ENCODE data around the gene POLR1A.
A peak's percentile ranks its signal among the peaks of the same experiment; 100 is the strongest.

The POLR1A gene

GRCh38 chr2:86064006-86064405 lies 41.7 kb downstream of the POLR1A start:
- no peak for DNase-seq (ENCODE audit: low spot score)

- DNase-seq (ENCODE audit: low spot score): no peak
Measured at GRCh38 chr2:86062043-86062442, 43.6 kb downstream of the POLR1A start.

DNA sequence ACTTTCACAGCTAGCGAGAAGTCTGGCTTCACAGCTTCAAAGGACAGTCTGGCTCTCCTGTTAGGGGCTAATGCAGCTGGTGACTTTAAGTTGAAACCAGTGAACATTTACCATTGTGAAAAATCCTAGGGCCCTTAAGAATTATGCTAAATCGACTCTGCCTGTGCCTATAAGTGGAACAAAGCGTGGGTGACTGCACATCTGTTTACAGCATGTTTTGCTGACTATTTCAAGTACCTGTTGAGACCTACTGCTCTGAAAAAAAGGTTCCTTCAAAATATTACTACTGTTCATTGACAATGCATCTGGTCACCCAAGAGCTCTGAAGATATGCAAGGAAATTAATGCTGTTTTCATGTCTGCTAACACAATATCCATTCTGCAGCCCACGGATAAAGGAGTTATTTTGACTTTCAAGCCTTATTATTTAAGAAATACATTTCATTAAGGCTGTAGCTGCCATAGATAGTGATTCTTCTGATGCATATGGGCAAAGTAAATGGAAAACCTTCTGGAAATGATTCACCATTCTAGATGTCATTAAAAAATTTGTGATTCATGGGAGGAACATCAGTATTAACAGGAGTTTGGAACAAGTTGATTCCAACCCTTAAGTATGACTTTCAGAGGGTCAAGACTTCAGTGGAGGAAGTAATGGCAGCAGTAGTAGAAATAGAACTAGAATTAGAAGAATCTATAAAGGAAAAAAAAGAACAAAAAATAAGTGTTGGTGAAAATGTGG lies 48.9 kb downstream of the POLR1A start:
- DNase-seq (ENCODE audit: low spot score): no peak

DNA sequence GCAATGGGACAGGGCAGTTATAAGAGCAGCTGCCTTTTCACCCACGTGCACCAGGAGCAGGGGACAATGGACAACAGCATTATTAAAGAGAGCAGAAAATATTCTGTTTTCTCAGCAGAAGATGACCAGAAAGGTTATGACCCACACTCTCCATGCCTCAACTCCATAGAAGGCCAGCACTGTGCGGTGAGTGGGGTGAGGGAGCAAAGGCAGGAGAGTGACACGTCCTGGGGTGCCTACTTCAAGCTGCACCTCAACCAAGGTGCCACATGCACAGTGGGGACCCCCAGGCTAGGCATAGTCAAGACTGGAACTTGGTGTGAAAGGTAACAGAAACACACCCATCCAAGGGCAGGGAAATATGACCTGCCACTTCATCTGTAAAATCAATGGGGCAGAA lies 50.4 kb downstream of the POLR1A start:
- no peak for DNase-seq (ENCODE audit: low spot score)

- no peak for DNase-seq (ENCODE audit: low spot score)
Measured at GRCh38 chr2:86054535-86055082, 51.1 kb downstream of the POLR1A start.

- DNase-seq (ENCODE audit: low spot score): no peak
Measured at GRCh38 chr2:86053166-86053565, 52.5 kb downstream of the POLR1A start.

DNA sequence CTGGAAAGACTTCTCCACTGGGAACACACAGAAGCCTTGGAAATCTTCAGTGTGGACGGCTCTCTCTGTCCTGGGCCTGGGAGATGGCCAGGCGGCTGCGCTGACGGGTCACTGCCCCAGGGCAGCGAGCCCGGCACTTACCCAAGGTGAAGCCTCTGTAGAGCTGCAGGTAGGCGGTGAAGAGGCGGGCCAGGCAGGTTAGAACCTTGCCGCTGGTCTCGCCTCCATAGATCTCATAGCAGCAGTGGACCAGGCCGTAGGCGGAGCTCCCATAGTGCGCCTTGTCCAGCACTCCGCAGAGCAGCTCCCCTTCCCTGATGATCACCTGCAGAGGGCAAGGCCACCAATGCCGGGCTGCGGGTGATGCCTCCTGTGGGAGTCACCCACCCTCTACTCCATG lies 53.0 kb downstream of the POLR1A start:
- DNase-seq (ENCODE audit: low spot score): no peak

DNA sequence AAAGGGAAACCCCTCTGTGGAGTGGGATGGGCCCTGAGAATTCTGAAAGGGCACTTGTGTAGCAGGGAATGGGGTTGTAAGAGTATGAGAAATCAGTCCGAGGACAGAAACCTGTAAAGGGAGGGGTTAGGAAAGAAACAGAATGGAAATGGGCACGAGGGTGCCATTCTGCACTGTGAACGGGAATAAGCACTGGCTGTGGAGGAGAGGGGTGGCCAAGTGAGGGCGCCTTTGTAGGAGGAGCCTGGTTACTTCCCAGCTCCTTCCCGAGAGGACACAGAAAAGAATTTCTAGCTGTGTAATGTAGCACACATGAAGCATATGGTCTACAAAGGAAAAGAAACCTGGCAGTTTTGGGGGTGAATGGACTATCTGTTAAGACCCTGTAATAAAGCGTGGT lies 53.4 kb downstream of the POLR1A start:
- DNase-seq (ENCODE audit: low spot score): no peak

- no peak for DNase-seq (ENCODE audit: low spot score)
Measured at GRCh38 chr2:86050301-86050700, 55.4 kb downstream of the POLR1A start.

DNA sequence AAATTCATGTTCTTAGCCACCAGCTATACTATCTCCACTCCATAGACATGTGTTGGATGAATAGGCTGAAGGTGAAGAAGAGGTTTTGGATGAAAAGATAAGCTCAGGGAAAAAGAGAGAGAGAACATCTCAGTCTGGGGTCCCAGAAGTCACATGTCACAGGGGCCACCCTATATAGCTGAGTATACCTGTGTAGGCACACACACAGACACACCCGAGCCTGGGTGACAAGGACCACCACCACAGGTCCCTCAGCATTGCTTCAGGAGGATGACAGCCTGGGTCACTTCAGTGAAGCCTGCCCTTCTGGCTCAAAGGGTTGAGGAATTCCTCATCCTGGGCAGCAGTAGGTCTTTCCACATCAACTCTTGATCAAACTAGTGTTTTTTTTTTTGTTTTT lies 56.2 kb downstream of the POLR1A start:
- DNase-seq (ENCODE audit: low spot score): no peak

DNA sequence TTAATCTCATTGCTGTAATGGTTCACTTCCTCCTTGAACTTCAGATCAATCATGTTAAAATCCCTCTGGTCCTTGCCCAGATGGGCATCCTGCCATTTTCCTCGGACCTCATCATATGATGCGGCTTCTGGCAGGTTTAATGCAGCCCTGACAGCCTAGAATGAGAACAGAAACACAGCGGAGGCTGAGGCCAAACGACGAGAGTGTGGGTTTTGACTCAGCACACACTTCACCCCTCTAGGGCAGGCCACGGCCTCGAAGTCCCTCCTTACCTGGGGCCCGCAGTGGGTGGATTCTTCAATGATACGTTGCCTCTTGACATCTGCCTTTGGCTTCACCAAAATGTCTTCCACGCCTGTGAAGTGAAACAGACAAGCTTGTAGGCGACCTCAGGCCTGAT lies 56.8 kb downstream of the POLR1A start:
- no peak for DNase-seq (ENCODE audit: low spot score)

DNA sequence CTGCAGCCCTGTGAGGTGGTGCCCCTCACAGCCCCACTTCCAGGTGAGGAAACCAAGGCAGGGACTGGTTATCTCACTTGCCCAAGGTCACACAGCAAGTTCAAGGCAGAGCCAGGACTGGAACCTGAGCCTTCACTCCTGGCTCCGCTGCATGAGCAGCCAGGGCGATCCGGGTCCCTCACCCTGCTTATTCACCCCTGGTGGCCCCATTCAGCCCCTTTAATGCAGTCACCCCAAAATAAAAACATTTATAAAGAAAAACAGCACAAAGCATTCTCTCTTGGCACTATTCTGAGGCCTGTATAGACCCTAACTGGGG lies 57.3 kb downstream of the POLR1A start:
- no peak for DNase-seq (ENCODE audit: low spot score)

DNA sequence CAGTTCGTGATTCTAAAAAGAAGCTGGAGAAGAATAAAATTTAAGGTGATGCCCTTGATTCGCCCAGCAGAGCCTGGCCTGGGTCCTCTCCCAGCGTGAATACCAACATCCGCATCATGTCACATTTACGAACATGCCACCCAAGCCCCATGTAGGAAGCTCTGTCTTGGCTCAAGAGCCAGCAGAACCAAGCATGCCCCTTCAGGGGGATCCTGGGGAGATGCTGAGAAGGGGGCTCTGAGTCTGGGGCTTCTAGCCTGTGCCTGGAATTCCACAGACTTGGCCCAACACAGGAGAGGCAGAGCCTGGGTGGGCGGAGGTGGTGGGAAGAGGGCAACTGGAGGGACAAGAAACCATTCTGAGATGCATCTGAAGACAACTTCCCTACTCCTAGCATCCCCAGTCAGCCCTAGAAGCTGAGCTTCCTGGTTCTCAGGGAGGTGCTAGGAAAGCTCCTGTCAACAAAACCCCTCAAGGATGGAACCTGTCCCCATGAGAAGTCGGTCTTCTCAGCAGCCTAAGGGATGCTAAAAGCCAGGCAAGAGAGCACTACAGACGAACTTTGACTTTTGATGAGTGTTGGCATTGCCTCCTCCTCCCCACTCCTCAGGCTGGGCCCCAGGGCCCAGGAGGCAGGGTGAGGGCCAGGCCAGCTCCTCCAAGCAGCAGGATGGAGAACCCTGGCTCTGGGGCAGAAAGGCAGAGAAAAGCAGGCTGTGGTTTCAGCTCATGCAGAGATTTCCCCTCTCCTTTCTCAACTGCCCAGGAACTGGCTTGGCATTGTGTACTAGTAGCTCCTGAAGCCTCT lies 57.9 kb downstream of the POLR1A start:
- no peak for DNase-seq (ENCODE audit: low spot score)

- no peak for DNase-seq (ENCODE audit: low spot score)
Measured at GRCh38 chr2:86045541-86045940, 60.1 kb downstream of the POLR1A start.

GRCh38 chr2:86044614-86045013 lies 61.1 kb downstream of the POLR1A start:
- no peak for DNase-seq (ENCODE audit: low spot score)

DNA sequence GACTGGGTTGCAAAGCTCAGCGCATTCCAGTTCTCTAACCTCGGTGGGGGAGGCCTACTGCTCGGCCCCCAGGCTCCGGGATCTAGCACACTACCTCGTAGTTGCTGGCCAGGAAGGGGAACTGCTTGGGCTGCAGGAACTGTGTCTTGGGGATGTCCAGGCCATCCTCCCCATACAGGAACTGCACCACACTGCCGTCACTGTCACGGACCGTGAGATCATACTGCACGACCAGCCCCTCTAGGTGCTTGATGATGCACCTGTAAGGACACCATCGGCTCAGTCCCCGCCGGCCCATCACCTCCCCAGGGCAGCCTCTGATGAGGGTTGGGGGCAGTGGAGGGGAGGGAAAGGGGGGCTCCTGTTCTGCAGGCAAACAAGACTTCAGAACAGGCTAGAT lies 61.6 kb downstream of the POLR1A start:
- DNase-seq (ENCODE audit: low spot score): no peak

GRCh38 chr2:86042256-86043168 lies 63.2 kb downstream of the POLR1A start:
- no peak for DNase-seq (ENCODE audit: low spot score)

GRCh38 chr2:86039963-86040655 lies 65.6 kb downstream of the POLR1A start:
- no peak for DNase-seq (ENCODE audit: low spot score)

DNA sequence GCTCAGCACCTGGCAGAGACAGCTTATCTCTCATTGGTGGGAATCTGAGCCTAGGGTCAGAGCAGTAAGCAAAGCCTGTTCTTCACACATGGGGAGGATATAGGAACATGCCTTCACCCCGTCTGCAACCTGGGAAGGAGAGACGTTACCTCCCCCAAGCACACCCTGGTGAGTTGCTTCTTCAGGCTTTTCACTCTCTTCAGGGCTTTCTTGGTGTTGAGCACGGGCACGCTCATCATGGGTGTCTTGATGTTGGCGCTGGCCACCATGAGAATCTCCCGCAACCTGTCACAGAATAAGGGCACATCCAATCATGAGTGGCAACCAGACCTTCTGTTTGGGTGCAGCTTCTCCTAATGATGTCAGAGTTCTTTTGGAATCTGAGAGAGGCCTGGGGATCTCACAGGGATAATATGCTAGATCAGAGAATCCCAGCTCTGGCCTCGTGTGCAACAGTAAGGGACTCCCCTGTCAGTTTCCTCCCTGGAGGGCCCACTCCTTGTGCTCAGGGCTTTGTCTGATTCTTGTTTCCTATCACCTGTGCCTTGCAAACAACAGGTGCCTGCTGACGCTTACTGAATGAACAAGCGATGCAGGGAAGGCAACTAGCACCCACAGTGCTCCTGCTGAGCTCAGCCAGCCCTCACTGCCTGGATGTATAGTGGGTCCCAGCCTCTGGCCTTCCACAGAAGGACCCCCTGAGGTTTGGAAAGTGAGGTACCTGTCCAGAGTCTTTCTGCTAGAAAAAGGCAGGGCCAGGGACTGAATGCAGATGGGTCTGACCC lies 66.3 kb downstream of the POLR1A start:
- no peak for DNase-seq (ENCODE audit: low spot score)

DNA sequence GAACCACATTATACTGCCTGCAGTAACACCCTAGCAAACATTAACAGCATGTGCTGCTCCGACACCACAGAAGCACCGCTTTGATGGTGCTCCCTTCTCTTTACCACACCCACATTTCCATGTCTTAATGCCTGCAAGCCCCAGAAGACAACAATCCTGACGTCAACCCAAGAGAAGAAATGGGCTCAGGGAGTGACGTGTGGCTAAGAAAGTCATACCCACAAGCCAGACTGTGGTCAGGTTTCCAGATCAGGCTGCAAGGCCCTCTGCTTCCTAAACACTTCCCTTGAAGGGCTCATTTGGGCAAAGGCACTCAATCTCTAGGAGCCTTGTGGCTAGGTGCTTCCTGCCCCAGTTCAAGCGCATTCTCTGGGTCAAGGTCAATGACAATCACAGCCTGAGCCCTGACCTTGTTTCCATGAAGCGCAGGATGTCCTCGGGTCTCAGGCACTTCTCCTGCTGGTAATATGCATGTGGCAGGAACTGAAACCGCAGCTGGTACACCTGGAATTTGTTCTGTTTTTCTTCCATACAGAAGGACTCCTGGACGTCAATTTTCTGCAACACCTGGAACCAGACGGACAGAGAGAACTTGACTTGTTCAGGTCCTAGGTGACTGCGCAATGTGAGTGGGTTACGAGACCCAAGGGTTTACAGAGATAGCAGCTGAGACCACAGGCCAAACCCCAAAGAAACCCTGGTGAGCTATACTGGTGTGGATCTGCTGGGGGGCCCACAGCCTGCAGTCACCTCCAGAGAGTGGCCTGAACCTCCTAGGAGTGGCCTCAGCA lies 67.2 kb downstream of the POLR1A start:
- peak; percentile 45 for DNase-seq (ENCODE audit: low spot score)
